ENCODE measurements around the gene CNGA2.

- no peak for TF ChIP-seq CTCF (IDR thresholded peaks at IDR 0.05)
- TF ChIP-seq POLR2A (IDR thresholded peaks at IDR 0.05) = no peak
Observed at GRCh38 chrX:151765026-151765425, 30.5 kb downstream of the CNGA2 start.
